GM18867 (cell line): ENCODE measurements around the gene CST4.
A peak's percentile ranks its signal among the peaks of the same experiment; 100 is the strongest.
"Not testable (repeated sequence)": the region's sequence is repeated elsewhere in the genome, so short reads cannot be mapped to it uniquely, and the experiment has no call there.

Source experiments
- ATAC-seq: cut with Tn5 transposase; IDR thresholded peaks from one replicate; pipeline ENCODE4 v1.9.1; 2021; ENCODE audit warnings: mild to moderate bottlenecking, moderate library complexity; ENCODE audit not compliant: unreplicated experiment

Gene CST4

GRCh38 chr20:23662276-23662870 lies 26.5 kb downstream of the CST4 start:
- no peak for ATAC-seq

- ATAC-seq: no peak
Observed at GRCh38 chr20:23661002-23661429, 27.8 kb downstream of the CST4 start.

- no peak for ATAC-seq
Observed at GRCh38 chr20:23659989-23660837, 28.6 kb downstream of the CST4 start.

GRCh38 chr20:23659610-23659988 lies 29.2 kb downstream of the CST4 start:
- not testable (repeated sequence) for ATAC-seq

GRCh38 chr20:23658989-23659609 lies 29.7 kb downstream of the CST4 start:
- ATAC-seq: no peak

GRCh38 chr20:23658336-23658735 lies 30.5 kb downstream of the CST4 start:
- no peak for ATAC-seq

GRCh38 chr20:23657202-23657601 lies 31.6 kb downstream of the CST4 start:
- no peak for ATAC-seq

- no peak for ATAC-seq
Observed at GRCh38 chr20:23656372-23656771, 32.5 kb downstream of the CST4 start.

- no peak for ATAC-seq
Observed at GRCh38 chr20:23655491-23656211, 33.2 kb downstream of the CST4 start.

GRCh38 chr20:23654717-23655116 lies 34.1 kb downstream of the CST4 start:
- no peak for ATAC-seq

- no peak for ATAC-seq
Observed at GRCh38 chr20:23654000-23654399, 34.8 kb downstream of the CST4 start.

GRCh38 chr20:23653400-23653938 lies 35.4 kb downstream of the CST4 start:
- ATAC-seq: no peak

GRCh38 chr20:23652926-23653325 lies 35.9 kb downstream of the CST4 start:
- ATAC-seq: no peak

- no peak for ATAC-seq
Observed at GRCh38 chr20:23652371-23652770, 36.5 kb downstream of the CST4 start.

GRCh38 chr20:23651117-23651516 lies 37.7 kb downstream of the CST4 start:
- no peak for ATAC-seq

- no peak for ATAC-seq
Observed at GRCh38 chr20:23649830-23650417, 38.9 kb downstream of the CST4 start.

- no peak for ATAC-seq
Observed at GRCh38 chr20:23649242-23649641, 39.6 kb downstream of the CST4 start.

GRCh38 chr20:23647346-23647745 lies 41.5 kb downstream of the CST4 start:
- no peak for ATAC-seq

- no peak for ATAC-seq
Observed at GRCh38 chr20:23646106-23646873, 42.5 kb downstream of the CST4 start.

GRCh38 chr20:23645575-23645974 lies 43.3 kb downstream of the CST4 start:
- ATAC-seq: peak; percentile 52
